HFFc6 (cell line): ENCODE results near the gene CCR9. TPM values are rescaled to one million over a fixed set of nuclear protein-coding genes. Genes with fewer than 3 reads are reported as not detected.

Experiments used
- DNase-seq: peaks from one replicate; pipeline ENCODE4 v3.0.0-alpha.2; 2018
- H3K27ac Mint-ChIP-seq: 2 replicates; pipeline ENCODE4 v1.8.0; 2020; ENCODE audit warnings: mild to moderate bottlenecking, mixed read lengths
- H3K27me3 Mint-ChIP-seq: 2 replicates; pipeline ENCODE4 v1.8.0; 2021; ENCODE audit warnings: mild to moderate bottlenecking, moderate library complexity, mixed read lengths; ENCODE audit not compliant: insufficient read depth
- H3K36me3 Mint-ChIP-seq: 2 replicates; pipeline ENCODE4 v1.8.0; 2021; ENCODE audit warnings: low read depth, mixed read lengths
- H3K4me1 Mint-ChIP-seq: 2 replicates; pipeline ENCODE4 v1.8.0; 2020; ENCODE audit warnings: low read depth, mixed read lengths
- H3K4me3 Mint-ChIP-seq: 2 replicates; pipeline ENCODE4 v1.8.0; 2020; ENCODE audit warnings: mild to moderate bottlenecking, moderate library complexity, mixed read lengths
- H3K9me3 Mint-ChIP-seq: 2 replicates; pipeline ENCODE4 v1.8.0; 2020; ENCODE audit warnings: mild to moderate bottlenecking, mixed read lengths
- CTCF ChIP-seq: fragments of 200-600 bp; sonication (generic); IDR thresholded peaks from 2 replicates; pipeline ENCODE4 v1.5.0; 2021; ENCODE audit warnings: antibody characterized with exemption, mild to moderate bottlenecking
- total RNA-seq, 6 experiments: library from RNA; stranded (reverse); fragmentation: NEBNext Ultra II Directional; extraction: Animal tissue kit (Norgen Biotek cat#: 25700); gene quantifications; 2 replicates in 1 of 6; 3 replicates in 5 of 6; pipeline ENCODE4 v1.2.3, GENCODE V29; 2021

Gene CCR9
- total RNA-seq, 6 experiments from 2014 or later = not detected

- H3K4me3 Mint-ChIP-seq = no peak overlapping the region
- peaks cover 40% of the 10 kb centered on the region for H3K27me3 Mint-ChIP-seq
- no peak for DNase-seq
- H3K27ac Mint-ChIP-seq = no peak overlapping the region
- H3K9me3 Mint-ChIP-seq = peaks cover 19% of the 10 kb centered on the region
- H3K36me3 Mint-ChIP-seq = peaks cover 9% of the 10 kb centered on the region
- H3K4me1 Mint-ChIP-seq = no peaks in the 10 kb centered on the region
- no peak for TF ChIP-seq CTCF
Observed at GRCh38 chr3:45860481-45860880, 25.9 kb upstream of the CCR9 start.

- Mint-ChIP-seq H3K9me3 (peaks cover 12% of the 10 kb centered on the region), H3K4me1 (no peaks in the 10 kb centered on the region), H3K27me3 (peaks cover 43% of the 10 kb centered on the region), H3K36me3 (peaks cover 9% of the 10 kb centered on the region), H3K27ac (no peak overlapping the region), H3K4me3 (no peak overlapping the region)
- no peak for DNase-seq
- TF ChIP-seq CTCF = no peak
Observed at GRCh38 chr3:45861043-45861719, 25.2 kb upstream of the CCR9 start.

- no peak overlapping the region for H3K4me3 Mint-ChIP-seq
- peaks cover 36% of the 10 kb centered on the region for H3K27me3 Mint-ChIP-seq
- peaks cover 9% of the 10 kb centered on the region for H3K36me3 Mint-ChIP-seq
- peaks cover 8% of the 10 kb centered on the region for H3K9me3 Mint-ChIP-seq
- DNase-seq = no peak
- TF ChIP-seq CTCF = no peak
- H3K27ac Mint-ChIP-seq = no peak overlapping the region
- H3K4me1 Mint-ChIP-seq = no peaks in the 10 kb centered on the region
Observed at GRCh38 chr3:45864760-45865519, 21.4 kb upstream of the CCR9 start.

- no peak for DNase-seq
- peaks cover 40% of the 10 kb centered on the region for H3K27me3 Mint-ChIP-seq
- H3K9me3 Mint-ChIP-seq = peaks cover 8% of the 10 kb centered on the region
- H3K36me3 Mint-ChIP-seq = peaks cover 9% of the 10 kb centered on the region
- H3K4me1 Mint-ChIP-seq = no peaks in the 10 kb centered on the region
- H3K4me3 Mint-ChIP-seq = no peak overlapping the region
- no peak for TF ChIP-seq CTCF
- no peak overlapping the region for H3K27ac Mint-ChIP-seq
Observed at GRCh38 chr3:45865563-45865962, 20.8 kb upstream of the CCR9 start.

GRCh38 chr3:45868213-45868612 lies 18.1 kb upstream of the CCR9 start:
- TF ChIP-seq CTCF = no peak
- Mint-ChIP-seq H3K4me3 (no peak overlapping the region), H3K27me3 (peaks cover 40% of the 10 kb centered on the region), H3K9me3 (peaks cover 8% of the 10 kb centered on the region), H3K27ac (no peak overlapping the region), H3K4me1 (no peaks in the 10 kb centered on the region), H3K36me3 (peaks cover 8% of the 10 kb centered on the region)
- no peak for DNase-seq
